MM.1S (cell line): Measurements from ENCODE around the gene ZNF593OS.

Source experiments
- DNase-seq: peaks from one replicate; pipeline ENCODE4 v3.0.0-alpha.2; 2015
- H2AFZ ChIP-seq: fragments of 300-600 bp; sonication (generic); 2 replicates; pipeline ENCODE4 v1.6.0; 2016; ENCODE audit warnings: antibody characterized with exemption, low read length
- H3F3A ChIP-seq: fragments of 300-600 bp; sonication (generic); 2 replicates; pipeline ENCODE4 v1.6.1; 2016; ENCODE audit warnings: mild to moderate bottlenecking, antibody characterized with exemption, low read length, moderate library complexity, mixed read lengths; ENCODE audit not compliant: insufficient read depth
- H3K27ac ChIP-seq: fragments of 300-600 bp; sonication (generic); 2 replicates; pipeline ENCODE4 v1.5.1; 2016; ENCODE audit warnings: mild to moderate bottlenecking, low read length
- H3K27me3 ChIP-seq: fragments of 300-600 bp; sonication (generic); replicated peaks from 2 replicates; pipeline ENCODE4 v1.6.0; 2016; ENCODE audit warnings: low read length; ENCODE audit not compliant: insufficient read depth
- H3K36me3 ChIP-seq: fragments of 300-600 bp; sonication (generic); replicated peaks from 2 replicates; pipeline ENCODE4 v1.6.1; 2016; ENCODE audit warnings: mild to moderate bottlenecking, low read length, mixed read lengths; ENCODE audit not compliant: insufficient read depth
- H3K4me1 ChIP-seq: fragments of 300-600 bp; sonication (generic); 2 replicates; pipeline ENCODE4 v1.6.1; 2016; ENCODE audit warnings: low read length, mixed read lengths
- H3K4me2 ChIP-seq: fragments of 300-600 bp; sonication (generic); 2 replicates; pipeline ENCODE4 v1.6.0; 2016; ENCODE audit warnings: low read depth, low read length
- H3K4me3 ChIP-seq: fragments of 300-600 bp; sonication (generic); 2 replicates; pipeline ENCODE4 v1.5.1; 2016; ENCODE audit warnings: low read length, mixed read lengths
- H3K79me2 ChIP-seq: fragments of 300-600 bp; sonication (generic); 2 replicates; pipeline ENCODE4 v1.6.1; 2016; ENCODE audit warnings: mixed run types, low read length, mixed read lengths
- H3K9ac ChIP-seq: fragments of 300-600 bp; sonication (generic); 2 replicates; pipeline ENCODE4 v1.6.1; 2016; ENCODE audit warnings: low read length, mixed read lengths
- H3K9me2 ChIP-seq: fragments of 300-600 bp; sonication (generic); replicated peaks from 2 replicates; pipeline ENCODE4 v1.6.1; 2016; ENCODE audit warnings: mild to moderate bottlenecking, low read length, mixed read lengths; ENCODE audit not compliant: insufficient read depth
- H3K9me3 ChIP-seq: fragments of 300-600 bp; sonication (generic); replicated peaks from 2 replicates; pipeline ENCODE4 v1.6.1; 2016; ENCODE audit warnings: mild to moderate bottlenecking, low read length, mixed read lengths; ENCODE audit not compliant: insufficient read depth
- H4K20me1 ChIP-seq: fragments of 300-600 bp; sonication (generic); 2 replicates; pipeline ENCODE4 v1.6.1; 2016; ENCODE audit warnings: mild to moderate bottlenecking, low read length, moderate library complexity, mixed read lengths; ENCODE audit not compliant: insufficient read depth
- CTCF ChIP-seq: fragments of 300-600 bp; sonication (generic); IDR thresholded peaks from 2 replicates; pipeline ENCODE4 v1.5.1; 2016; ENCODE audit warnings: antibody characterized with exemption, low read length, mixed read lengths
- EZH2 ChIP-seq: fragments of 300-600 bp; sonication (generic); optimal IDR thresholded peaks from 2 replicates; pipeline ENCODE3; 2017; ENCODE audit warnings: low read depth, mild to moderate bottlenecking, antibody characterized with exemption, low read length, mixed read lengths
- EZH2phosphoT487 ChIP-seq: fragments of 300-600 bp; sonication (generic); IDR thresholded peaks from 2 replicates; pipeline ENCODE4 v1.6.1; 2018; ENCODE audit warnings: antibody characterized with exemption, low read length

The ZNF593OS gene

GRCh38 chr1:26153966-26154532 is 17.6 kb downstream of the ZNF593OS start:
- Histone ChIP-seq H3K9me3 (no peaks in the 10 kb centered on the region), H3K27ac (no peak overlapping the region), H2AFZ (no peak overlapping the region), H3F3A (no peaks in the 10 kb centered on the region), H4K20me1 (no peaks in the 10 kb centered on the region), H3K4me1 (no peaks in the 10 kb centered on the region), H3K36me3 (no peaks in the 10 kb centered on the region), H3K4me3 (no peak overlapping the region), H3K27me3 (no peaks in the 10 kb centered on the region), H3K9me2 (no peaks in the 10 kb centered on the region), H3K9ac (no peak overlapping the region), H3K79me2 (no peaks in the 10 kb centered on the region), H3K4me2 (no peak overlapping the region)
- DNase-seq: no peak
- TF ChIP-seq CTCF (no peak), EZH2 (no peak), EZH2phosphoT487 (no peak)

- H3F3A ChIP-seq: no peaks in the 10 kb centered on the region
- H3K9me3 ChIP-seq: no peaks in the 10 kb centered on the region
- DNase-seq: no peak
- no peak overlapping the region for H3K4me2 ChIP-seq
- H3K9ac ChIP-seq: no peak overlapping the region
- no peak overlapping the region for H3K27ac ChIP-seq
- no peaks in the 10 kb centered on the region for H3K9me2 ChIP-seq
- no peaks in the 10 kb centered on the region for H3K36me3 ChIP-seq
- H3K4me1 ChIP-seq: peaks cover 3% of the 10 kb centered on the region; the same call in 1 of the 2 replicates
- H3K4me3 ChIP-seq: no peak overlapping the region
- TF ChIP-seq EZH2: no peak
- no peak for TF ChIP-seq EZH2phosphoT487
- TF ChIP-seq CTCF: no peak
- H4K20me1 ChIP-seq: no peaks in the 10 kb centered on the region
- no peaks in the 10 kb centered on the region for H3K79me2 ChIP-seq
- no peaks in the 10 kb centered on the region for H3K27me3 ChIP-seq
- no peak overlapping the region for H2AFZ ChIP-seq
Observed at GRCh38 chr1:26148887-26149286, 22.7 kb downstream of the ZNF593OS start.

GRCh38 chr1:26145960-26146294 is 25.7 kb downstream of the ZNF593OS start:
- H3K79me2 ChIP-seq: no peaks in the 10 kb centered on the region
- peaks cover 3% of the 10 kb centered on the region; the same call in 1 of the 2 replicates for H3K4me1 ChIP-seq
- no peaks in the 10 kb centered on the region for H3K9me3 ChIP-seq
- no peak overlapping the region for H3K4me2 ChIP-seq
- no peaks in the 10 kb centered on the region for H3K36me3 ChIP-seq
- H2AFZ ChIP-seq: no peak overlapping the region
- H3K4me3 ChIP-seq: no peak overlapping the region
- H3K27ac ChIP-seq: no peak overlapping the region
- no peak overlapping the region for H3K9ac ChIP-seq
- H3K9me2 ChIP-seq: no peaks in the 10 kb centered on the region
- no peaks in the 10 kb centered on the region for H3F3A ChIP-seq
- no peak for TF ChIP-seq CTCF
- TF ChIP-seq EZH2: no peak
- no peak for TF ChIP-seq EZH2phosphoT487
- no peaks in the 10 kb centered on the region for H4K20me1 ChIP-seq
- DNase-seq: no peak
- H3K27me3 ChIP-seq: no peaks in the 10 kb centered on the region
